ENCODE data around the gene ADAMTS6. TPM values are rescaled to one million over a fixed set of nuclear protein-coding genes. Genes with fewer than 3 reads are reported as not detected.

ADAMTS6 gene
- total RNA-seq, 1 experiment from 2014 or later, result 2.8 TPM

DNA sequence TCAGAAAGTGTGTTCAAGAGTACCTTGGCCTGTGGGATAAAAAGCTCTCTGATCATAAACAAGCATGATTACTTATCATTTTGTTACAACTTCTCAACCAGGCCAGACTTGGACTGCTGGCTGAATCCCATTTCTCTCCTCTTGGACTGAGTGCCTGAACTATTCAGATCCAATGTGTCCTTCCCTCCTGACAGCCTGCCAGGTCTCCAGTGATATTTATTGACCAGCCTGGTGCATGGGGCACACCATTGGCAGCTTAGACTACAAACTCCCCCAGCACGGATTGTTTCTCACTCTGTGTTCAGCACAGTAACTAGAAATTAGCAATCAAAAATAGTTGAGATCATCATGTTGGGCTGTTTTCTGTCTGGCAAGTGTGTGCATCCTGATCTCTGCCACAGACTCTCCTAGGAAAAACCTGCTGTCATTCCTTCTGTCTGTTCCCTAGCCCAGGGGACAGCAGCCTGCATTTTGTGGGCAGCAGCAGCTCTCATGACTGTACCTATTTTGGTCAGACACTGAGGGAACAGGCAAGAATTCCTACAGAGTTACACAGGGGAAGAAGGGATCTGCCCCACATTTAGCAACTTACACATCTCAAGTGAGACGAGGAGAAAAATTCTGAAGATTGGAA lies 348.1 kb downstream of the ADAMTS6 start:
- Mint-ChIP-seq H3K36me3 (no peaks in the 10 kb centered on the region), H3K27ac (no peak overlapping the region), H3K9me3 (no peaks in the 10 kb centered on the region), H3K4me3 (no peak overlapping the region), H3K27me3 (ENCODE audit: low read depth) (no peaks in the 10 kb centered on the region; the same call in 1 of the 2 replicates), H3K4me1 (0 out of 2 replicates have a peak, but pooled peaks cover 6% of the 10 kb centered on the region)
- CTCF ChIA-PET, result no interaction called here
- no peak for DNase-seq (ENCODE audit: low spot score)
- POLR2A ChIA-PET, result no interaction called here
- ATAC-seq, result no peak
- no peak for TF ChIP-seq ERG (CRISPR knock-in tag; IDR thresholded peaks at IDR 0.05)
- no peak for TF ChIP-seq SOX15 (CRISPR knock-in tag; IDR thresholded peaks at IDR 0.05)
- no peak for TF ChIP-seq MYBL2 (CRISPR knock-in tag; IDR thresholded peaks at IDR 0.05)
- no peak for TF ChIP-seq ZBTB21 (CRISPR knock-in tag; IDR thresholded peaks at IDR 0.05; ENCODE audit: borderline replicate concordance)
- TF ChIP-seq RORB (CRISPR knock-in tag; IDR thresholded peaks at IDR 0.05), result no peak
- no peak for TF ChIP-seq ZNF138 (CRISPR knock-in tag; conservative IDR thresholded peaks at IDR 0.05)
- TF ChIP-seq ZNF423 (CRISPR knock-in tag; IDR thresholded peaks at IDR 0.05), result no peak
- TF ChIP-seq CREB1 (CRISPR knock-in tag; IDR thresholded peaks at IDR 0.05), result no peak
- no peak for TF ChIP-seq CREM (CRISPR knock-in tag; IDR thresholded peaks at IDR 0.05)
- no peak for TF ChIP-seq CBFB (CRISPR knock-in tag; IDR thresholded peaks at IDR 0.05; ENCODE audit: low read depth)
- no peak for TF ChIP-seq ZNF121 (CRISPR knock-in tag; IDR thresholded peaks at IDR 0.05)
- TF ChIP-seq TP53 (CRISPR knock-in tag; IDR thresholded peaks at IDR 0.05), result no peak
- no peak for TF ChIP-seq PREB (CRISPR knock-in tag; IDR thresholded peaks at IDR 0.05; ENCODE audit: borderline replicate concordance)
- no peak for TF ChIP-seq ATF3 (CRISPR knock-in tag; conservative IDR thresholded peaks at IDR 0.05)
- no peak for TF ChIP-seq ZNF263 (CRISPR knock-in tag; IDR thresholded peaks at IDR 0.05; ENCODE audit: low read depth)

GRCh38 chr5:65132386-65132785 lies 349.3 kb downstream of the ADAMTS6 start:
- TF ChIP-seq MAX (CRISPR knock-in tag; IDR thresholded peaks at IDR 0.05), result no peak
- no peak for TF ChIP-seq ZNF263 (CRISPR knock-in tag; IDR thresholded peaks at IDR 0.05; ENCODE audit: low read depth)
- no peak for TF ChIP-seq ATF6 (CRISPR knock-in tag; IDR thresholded peaks at IDR 0.05)
- TF ChIP-seq ZBTB21 (CRISPR knock-in tag; IDR thresholded peaks at IDR 0.05; ENCODE audit: borderline replicate concordance), result no peak
- no peak for TF ChIP-seq RELA (CRISPR knock-in tag; IDR thresholded peaks at IDR 0.05; ENCODE audit: borderline replicate concordance)
- TF ChIP-seq GABPB1 (CRISPR knock-in tag; IDR thresholded peaks at IDR 0.05), result no peak
- TF ChIP-seq HMGA2 (CRISPR knock-in tag; IDR thresholded peaks at IDR 0.05), result no peak
- no peak for TF ChIP-seq FOXP1 (CRISPR knock-in tag; IDR thresholded peaks at IDR 0.05; ENCODE audit: borderline replicate concordance)
- TF ChIP-seq RORB (CRISPR knock-in tag; IDR thresholded peaks at IDR 0.05), result no peak
- TF ChIP-seq JUN (CRISPR knock-in tag; IDR thresholded peaks at IDR 0.05), result no peak
- H3K4me1 Mint-ChIP-seq, result peaks cover 11% of the 10 kb centered on the region
- CTCF ChIA-PET, result no interaction called here
- ATAC-seq, result no peak
- H3K4me3 Mint-ChIP-seq, result no peak overlapping the region
- no peak overlapping the region for H3K27ac Mint-ChIP-seq
- no peaks in the 10 kb centered on the region; the same call in 1 of the 2 replicates for H3K27me3 Mint-ChIP-seq (ENCODE audit: low read depth)
- H3K36me3 Mint-ChIP-seq, result no peaks in the 10 kb centered on the region
- H3K9me3 Mint-ChIP-seq, result no peaks in the 10 kb centered on the region
- POLR2A ChIA-PET, result no interaction called here
- DNase-seq (ENCODE audit: low spot score), result no peak
